Measurements from ENCODE around the gene LIPK. TPM values are rescaled to one million over a fixed set of nuclear protein-coding genes. Genes with fewer than 3 reads are reported as not detected.
"Not testable (repeated sequence)": the region's sequence is repeated elsewhere in the genome, so short reads cannot be mapped to it uniquely, and the experiment has no call there.

LIPK gene
- total RNA-seq, 1 experiment from 2014 or later: not detected

- CTCF ChIA-PET: no interaction called here
- H3K36me3 ChIP-seq (ENCODE audit: low read depth): no peaks in the 10 kb centered on the region
Observed at GRCh38 chr10:88733215-88733614, 27.2 kb downstream of the LIPK start.

GRCh38 chr10:88735661-88736060 lies 29.6 kb downstream of the LIPK start:
- no TSS peak for BruUV-seq (replicated peaks)
- ChIA-PET POLR2A (ENCODE audit: unreplicated experiment) (no interaction called here), CTCF (no interaction called here)
- Histone ChIP-seq H3K36me3 (ENCODE audit: low read depth) (no peaks in the 10 kb centered on the region), H2AFZ (no peak overlapping the region), H3K27me3 (ENCODE audit: insufficient read depth, low read depth) (no peaks in the 10 kb centered on the region), H3K9me2 (ENCODE audit: insufficient read depth) (no peaks in the 10 kb centered on the region), H3K4me2 (no peak overlapping the region), H3K27ac (no peak overlapping the region), H4K20me1 (ENCODE audit: insufficient read depth) (no peaks in the 10 kb centered on the region), H3F3A (ENCODE audit: insufficient read depth, low read depth) (no peaks in the 10 kb centered on the region), H3K9me3 (ENCODE audit: insufficient read depth, low read depth) (no peaks in the 10 kb centered on the region), H3K4me3 (no peak overlapping the region), H3K4me1 (replicated peaks; ENCODE audit: insufficient read depth) (no peaks in the 10 kb centered on the region), H3K79me2 (ENCODE audit: low read depth) (no peaks in the 10 kb centered on the region)
- no peak for DNase-seq
- TF ChIP-seq EZH2 (IDR thresholded peaks at IDR 0.05; ENCODE audit: low read depth): no peak
- no peak for TF ChIP-seq CTCF (conservative IDR thresholded peaks at IDR 0.05)
- intact Hi-C loops (cut with micrococcal nuclease; ENCODE audit: unreplicated experiment): no loop called here

More at GRCh38 chr10:88733215-88733614, 27.2 kb downstream of the LIPK start:
- Histone ChIP-seq H3F3A (ENCODE audit: insufficient read depth, low read depth) (no peaks in the 10 kb centered on the region), H3K27me3 (ENCODE audit: insufficient read depth, low read depth) (no peaks in the 10 kb centered on the region), H3K9me2 (ENCODE audit: insufficient read depth) (no peaks in the 10 kb centered on the region), H2AFZ (no peak overlapping the region), H3K27ac (no peak overlapping the region), H4K20me1 (ENCODE audit: insufficient read depth) (no peaks in the 10 kb centered on the region), H3K79me2 (ENCODE audit: low read depth) (no peaks in the 10 kb centered on the region), H3K4me1 (replicated peaks; ENCODE audit: insufficient read depth) (no peaks in the 10 kb centered on the region), H3K9me3 (ENCODE audit: insufficient read depth, low read depth) (no peaks in the 10 kb centered on the region), H3K4me3 (no peak overlapping the region), H3K4me2 (no peak overlapping the region)
- POLR2A ChIA-PET (ENCODE audit: unreplicated experiment): no interaction called here
- TF ChIP-seq CTCF (conservative IDR thresholded peaks at IDR 0.05) (no peak), EZH2 (IDR thresholded peaks at IDR 0.05; ENCODE audit: low read depth) (no peak)
- no TSS peak for BruUV-seq (replicated peaks)
- DNase-seq: no peak
- intact Hi-C loops (cut with micrococcal nuclease; ENCODE audit: unreplicated experiment): no loop called here

- POLR2A ChIA-PET (ENCODE audit: unreplicated experiment): interaction anchor here (0.6 kb wide), 1 partner anchor 43 kb away, joined by 5 read pairs; no protein-coding TSS in a partner anchor
- H3K36me3 ChIP-seq (ENCODE audit: low read depth); H4K20me1 ChIP-seq (ENCODE audit: insufficient read depth); H3K4me3 ChIP-seq; intact Hi-C loops (cut with micrococcal nuclease; ENCODE audit: unreplicated experiment); H3K4me2 ChIP-seq; H3K4me1 ChIP-seq (replicated peaks; ENCODE audit: insufficient read depth); H3K9me3 ChIP-seq (ENCODE audit: insufficient read depth, low read depth); H3K27ac ChIP-seq; H3F3A ChIP-seq (ENCODE audit: insufficient read depth, low read depth); DNase-seq; H2AFZ ChIP-seq; H3K79me2 ChIP-seq (ENCODE audit: low read depth); H3K27me3 ChIP-seq (ENCODE audit: insufficient read depth, low read depth); H3K9me2 ChIP-seq (ENCODE audit: insufficient read depth); BruUV-seq (replicated peaks); CTCF ChIA-PET: not testable (repeated sequence)
Observed at GRCh38 chr10:88741921-88742320, 35.9 kb downstream of the LIPK start.

GRCh38 chr10:88742448-88742847 lies 36.4 kb downstream of the LIPK start:
- intact Hi-C loops (cut with micrococcal nuclease; ENCODE audit: unreplicated experiment): no loop called here
- no TSS peak for BruUV-seq (replicated peaks)
- CTCF ChIA-PET: no interaction called here

More at GRCh38 chr10:88742448-88742847, 36.4 kb downstream of the LIPK start:
- H3K79me2 ChIP-seq (ENCODE audit: low read depth): no peaks in the 10 kb centered on the region
- no peaks in the 10 kb centered on the region for H3K9me3 ChIP-seq (ENCODE audit: insufficient read depth, low read depth)
- H3K36me3 ChIP-seq (ENCODE audit: low read depth): no peaks in the 10 kb centered on the region
- H3K9me2 ChIP-seq (ENCODE audit: insufficient read depth): no peaks in the 10 kb centered on the region
- H4K20me1 ChIP-seq (ENCODE audit: insufficient read depth): no peaks in the 10 kb centered on the region
- POLR2A ChIA-PET (ENCODE audit: unreplicated experiment): no interaction called here
- no peak overlapping the region for H3K4me3 ChIP-seq
- no peak overlapping the region for H3K4me2 ChIP-seq
- no peaks in the 10 kb centered on the region for H3K27me3 ChIP-seq (ENCODE audit: insufficient read depth, low read depth)
- no peaks in the 10 kb centered on the region for H3F3A ChIP-seq (ENCODE audit: insufficient read depth, low read depth)
- no peaks in the 10 kb centered on the region for H3K4me1 ChIP-seq (replicated peaks; ENCODE audit: insufficient read depth)
- H2AFZ ChIP-seq: no peak overlapping the region
- DNase-seq: no peak
- TF ChIP-seq CTCF (conservative IDR thresholded peaks at IDR 0.05) (no peak), EZH2 (IDR thresholded peaks at IDR 0.05; ENCODE audit: low read depth) (no peak)
- H3K27ac ChIP-seq: no peak overlapping the region
